Neural cell (in vitro differentiated cells): ENCODE results near the gene PDHB. TPM values are rescaled to one million over a fixed set of nuclear protein-coding genes. Genes with fewer than 3 reads are reported as not detected.

ENCODE experiments used
- H2AFZ ChIP-seq: fragments of 200-600, 300-800 bp; sonication (generic), shearing (Covaris generic); 2 replicates; pipeline ENCODE4 v1.6.0; 2014; ENCODE audit warnings: low read depth, mild to moderate bottlenecking, antibody characterized with exemption, low read length, moderate library complexity
- H3F3A ChIP-seq: fragments of 200-600 bp; shearing (Covaris generic); 2 replicates; pipeline ENCODE4 v1.6.1; 2016; ENCODE audit warnings: mild to moderate bottlenecking, moderate library complexity, mixed read lengths, antibody characterized with exemption, low read length; ENCODE audit not compliant: insufficient read depth, poor library complexity, severe bottlenecking
- H3K27ac ChIP-seq: fragments of 200-600, 300-800 bp; sonication (generic), shearing (Covaris generic); 2 replicates; pipeline ENCODE4 v1.5.1; 2014; ENCODE audit warnings: mild to moderate bottlenecking, low read length, moderate library complexity
- H3K27me3 ChIP-seq: fragments of 300-800, 200-600 bp; sonication (generic), shearing (Covaris generic); 2 replicates; pipeline ENCODE4 v1.6.0; 2014; ENCODE audit warnings: mild to moderate bottlenecking, low read depth, low read length, moderate library complexity; ENCODE audit not compliant: insufficient read depth
- H3K36me3 ChIP-seq: fragments of 300-800, 200-600 bp; sonication (generic), shearing (Covaris generic); 2 replicates; pipeline ENCODE4 v1.5.1; 2014; ENCODE audit warnings: mild to moderate bottlenecking, antibody characterized with exemption, low read length, moderate library complexity; ENCODE audit not compliant: insufficient read depth
- H3K4me2 ChIP-seq: fragments of 300-800, 200-600 bp; sonication (generic), shearing (Covaris generic); 2 replicates; pipeline ENCODE4 v1.6.0; 2014; ENCODE audit warnings: mild to moderate bottlenecking, low read length
- H3K4me3 ChIP-seq: fragments of 300-800, 200-600 bp; sonication (generic), shearing (Covaris generic); 2 replicates; pipeline ENCODE4 v1.5.1; 2014; ENCODE audit warnings: mild to moderate bottlenecking, low read length, moderate library complexity
- H3K79me2 ChIP-seq: fragments of 200-600 bp; shearing (Covaris generic); replicated peaks from 2 replicates; pipeline ENCODE4 v1.6.0; 2014; ENCODE audit warnings: mild to moderate bottlenecking, low read length, moderate library complexity; ENCODE audit not compliant: insufficient read depth
- H3K9ac ChIP-seq: fragments of 300-800, 200-600 bp; sonication (generic), shearing (Covaris generic); 2 replicates; pipeline ENCODE4 v1.6.1; 2016; ENCODE audit warnings: mild to moderate bottlenecking, low read length, mixed read lengths
- H3K9me2 ChIP-seq: fragments of 200-600 bp; shearing (Covaris generic); 2 replicates; pipeline ENCODE4 v1.6.1; 2016; ENCODE audit warnings: mild to moderate bottlenecking, low read length, mixed read lengths; ENCODE audit not compliant: insufficient read depth
- H3K9me3 ChIP-seq: fragments of 200-600, 300-800 bp; sonication (generic), shearing (Covaris generic); 2 replicates; pipeline ENCODE4 v1.6.1; 2016; ENCODE audit warnings: mild to moderate bottlenecking, mixed run types, low read length, moderate library complexity, mixed read lengths
- H4K20me1 ChIP-seq: fragments of 200-600 bp; shearing (Covaris generic); 2 replicates; pipeline ENCODE4 v1.6.1; 2016; ENCODE audit warnings: mild to moderate bottlenecking, mixed run types; ENCODE audit not compliant: insufficient read depth
- CTCF ChIP-seq: fragments of 450-650 bp; IDR thresholded peaks from 2 replicates; pipeline ENCODE4 v1.5.1; 2014; ENCODE audit warnings: antibody characterized with exemption, mild to moderate bottlenecking, moderate library complexity; ENCODE audit not compliant: poor library complexity, severe bottlenecking
- EP300 ChIP-seq: fragments of 450-650 bp; conservative IDR thresholded peaks from 2 replicates; pipeline ENCODE4 v1.6.1; 2014; ENCODE audit warnings: antibody characterized with exemption, mild to moderate bottlenecking, moderate library complexity; ENCODE audit not compliant: poor library complexity, severe bottlenecking
- EZH2 ChIP-seq: fragments of 200-600, 300-800 bp; shearing (Covaris generic), sonication (generic); IDR thresholded peaks from 2 replicates; pipeline ENCODE4 v1.6.1; 2014; ENCODE audit warnings: antibody characterized with exemption, low read length, borderline replicate concordance, mild to moderate bottlenecking; ENCODE audit not compliant: insufficient read depth, poor library complexity, severe bottlenecking
- MXI1 ChIP-seq: fragments of 450-650 bp; conservative IDR thresholded peaks from 2 replicates; pipeline ENCODE4 v1.6.1; 2014; ENCODE audit warnings: antibody characterized with exemption, mild to moderate bottlenecking; ENCODE audit not compliant: poor library complexity, severe bottlenecking
- POLR2AphosphoS5 ChIP-seq: IDR thresholded peaks from 2 replicates; pipeline ENCODE4 v1.6.1; 2012
- RAD21 ChIP-seq: fragments of 450-650 bp; conservative IDR thresholded peaks from 2 replicates; pipeline ENCODE4 v1.6.1; 2014; ENCODE audit warnings: antibody characterized with exemption, mild to moderate bottlenecking, moderate library complexity
- SMC3 ChIP-seq: fragments of 450-650 bp; conservative IDR thresholded peaks from 2 replicates; pipeline ENCODE4 v1.6.1; 2014; ENCODE audit warnings: antibody characterized with exemption, mild to moderate bottlenecking, moderate library complexity; ENCODE audit not compliant: poor library complexity
- TAF1 ChIP-seq: IDR thresholded peaks from 2 replicates; pipeline ENCODE4 v1.6.1; 2012; ENCODE audit warnings: low read depth
- polyA plus RNA-seq: library from polyadenylated mRNA; depleted of rRNA; stranded (reverse); fragments of >200 nt; gene quantifications from 2 replicates; pipeline ENCODE4 v1.2.3, GENCODE V29; 2014
- TF ChIP-seq, protein P1 (sequence below): IDR thresholded peaks from 2 replicates; pipeline ENCODE4 v1.6.1; 2012; ENCODE audit warnings: borderline replicate concordance

The PDHB gene
- polyA plus RNA-seq, 1 donor from 2014 or later, result 154 TPM

DNA sequence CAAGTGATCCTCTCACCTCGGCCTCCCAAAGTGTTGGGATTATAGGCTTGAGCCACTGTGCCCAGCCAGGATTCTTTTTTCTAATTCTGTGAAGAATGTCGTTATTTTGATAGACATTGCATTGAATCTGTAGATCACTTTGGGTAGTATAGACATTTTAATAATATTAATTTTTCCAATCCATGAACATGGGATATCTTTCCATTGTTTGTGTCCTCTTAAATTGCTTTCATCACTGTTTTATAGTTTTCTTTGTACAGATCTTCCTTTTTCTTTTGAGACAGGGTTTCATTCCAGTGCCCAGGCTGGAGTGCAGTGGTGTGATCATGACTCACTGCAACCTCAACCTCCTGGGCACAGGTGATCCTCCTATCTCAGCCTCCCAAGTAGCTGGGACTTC lies 46.7 kb upstream of the PDHB start:
- Histone ChIP-seq H2AFZ (no peak overlapping the region), H3K9me2 (no peaks in the 10 kb centered on the region), H3K27me3 (no peaks in the 10 kb centered on the region), H3K27ac (no peak overlapping the region), H3K9ac (no peak overlapping the region), H4K20me1 (no peaks in the 10 kb centered on the region), H3K79me2 (no peaks in the 10 kb centered on the region), H3K36me3 (no peaks in the 10 kb centered on the region), H3K4me2 (no peak overlapping the region), H3K9me3 (no peaks in the 10 kb centered on the region), H3K4me3 (no peak overlapping the region), H3F3A (no peaks in the 10 kb centered on the region)
- TF ChIP-seq MXI1 (no peak), RAD21 (no peak), POLR2AphosphoS5 (no peak), EZH2 (no peak), SMC3 (no peak), CTCF (no peak), EP300 (no peak), TAF1 (no peak)
- TF ChIP-seq, protein P1, sequence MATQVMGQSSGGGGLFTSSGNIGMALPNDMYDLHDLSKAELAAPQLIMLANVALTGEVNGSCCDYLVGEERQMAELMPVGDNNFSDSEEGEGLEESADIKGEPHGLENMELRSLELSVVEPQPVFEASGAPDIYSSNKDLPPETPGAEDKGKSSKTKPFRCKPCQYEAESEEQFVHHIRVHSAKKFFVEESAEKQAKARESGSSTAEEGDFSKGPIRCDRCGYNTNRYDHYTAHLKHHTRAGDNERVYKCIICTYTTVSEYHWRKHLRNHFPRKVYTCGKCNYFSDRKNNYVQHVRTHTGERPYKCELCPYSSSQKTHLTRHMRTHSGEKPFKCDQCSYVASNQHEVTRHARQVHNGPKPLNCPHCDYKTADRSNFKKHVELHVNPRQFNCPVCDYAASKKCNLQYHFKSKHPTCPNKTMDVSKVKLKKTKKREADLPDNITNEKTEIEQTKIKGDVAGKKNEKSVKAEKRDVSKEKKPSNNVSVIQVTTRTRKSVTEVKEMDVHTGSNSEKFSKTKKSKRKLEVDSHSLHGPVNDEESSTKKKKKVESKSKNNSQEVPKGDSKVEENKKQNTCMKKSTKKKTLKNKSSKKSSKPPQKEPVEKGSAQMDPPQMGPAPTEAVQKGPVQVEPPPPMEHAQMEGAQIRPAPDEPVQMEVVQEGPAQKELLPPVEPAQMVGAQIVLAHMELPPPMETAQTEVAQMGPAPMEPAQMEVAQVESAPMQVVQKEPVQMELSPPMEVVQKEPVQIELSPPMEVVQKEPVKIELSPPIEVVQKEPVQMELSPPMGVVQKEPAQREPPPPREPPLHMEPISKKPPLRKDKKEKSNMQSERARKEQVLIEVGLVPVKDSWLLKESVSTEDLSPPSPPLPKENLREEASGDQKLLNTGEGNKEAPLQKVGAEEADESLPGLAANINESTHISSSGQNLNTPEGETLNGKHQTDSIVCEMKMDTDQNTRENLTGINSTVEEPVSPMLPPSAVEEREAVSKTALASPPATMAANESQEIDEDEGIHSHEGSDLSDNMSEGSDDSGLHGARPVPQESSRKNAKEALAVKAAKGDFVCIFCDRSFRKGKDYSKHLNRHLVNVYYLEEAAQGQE, result no peak

DNA sequence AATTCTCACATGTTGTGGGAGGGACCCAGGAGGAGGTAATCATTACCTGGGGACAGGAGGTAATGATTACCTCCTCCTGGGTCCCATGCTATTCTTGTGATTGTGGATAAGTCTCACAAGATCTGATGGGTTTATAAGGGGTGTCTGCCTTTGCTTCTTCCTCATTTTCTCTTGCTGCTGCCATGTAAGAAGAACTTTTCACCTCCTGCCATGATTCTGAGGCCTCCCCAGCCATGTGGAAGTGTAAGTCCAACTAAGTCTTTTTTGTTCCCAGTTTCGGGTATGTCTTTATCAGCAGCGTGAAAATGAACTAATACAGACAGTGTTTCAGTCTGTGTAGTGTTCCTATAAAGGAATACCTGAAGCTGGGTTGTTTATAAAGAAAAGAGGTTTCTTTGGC lies 45.1 kb upstream of the PDHB start:
- H2AFZ ChIP-seq, result no peak overlapping the region

More for the DNA sequence above, 45.1 kb upstream of the PDHB start:
- no peaks in the 10 kb centered on the region for H3F3A ChIP-seq
- H3K9me3 ChIP-seq, result no peaks in the 10 kb centered on the region
- H3K79me2 ChIP-seq, result no peaks in the 10 kb centered on the region
- H3K4me3 ChIP-seq, result no peak overlapping the region
- no peaks in the 10 kb centered on the region for H3K27me3 ChIP-seq
- H3K36me3 ChIP-seq, result no peaks in the 10 kb centered on the region
- no peak overlapping the region for H3K27ac ChIP-seq
- TF ChIP-seq TAF1 (no peak), CTCF (no peak), POLR2AphosphoS5 (no peak), EP300 (no peak), MXI1 (no peak)
- H3K4me2 ChIP-seq, result no peak overlapping the region
- H3K9me2 ChIP-seq, result no peaks in the 10 kb centered on the region
- H3K9ac ChIP-seq, result no peak overlapping the region
- no peaks in the 10 kb centered on the region for H4K20me1 ChIP-seq
